Breast epithelium (tissue), 3 donors: ENCODE measurements around the gene FAM98C.

Source experiments
- CTCF ChIP-seq, 3 donors: fragments of 450-650 bp; IDR thresholded peaks; one replicate each; pipeline ENCODE4 v1.5.1; 2016 to 2017; ENCODE audit warnings: antibody characterized with exemption in 3 of 3, mild to moderate bottlenecking in 3 of 3, moderate library complexity in 3 of 3
- POLR2A ChIP-seq: fragments of 450-650 bp; IDR thresholded peaks from one replicate; pipeline ENCODE4 v1.6.1; 2016; ENCODE audit warnings: antibody characterized with exemption, mild to moderate bottlenecking, moderate library complexity
- POLR2AphosphoS5 ChIP-seq, 3 donors: sonication (generic); formaldehyde crosslinking; IDR thresholded peaks; one replicate each; pipeline ENCODE4 v1.6.1; 2017; ENCODE audit warnings: antibody characterized with exemption in 3 of 3

- TF ChIP-seq CTCF (IDR thresholded peaks at IDR 0.05) (no peak), POLR2AphosphoS5 (IDR thresholded peaks at IDR 0.05) (no peak), POLR2A (no peak)
Observed at GRCh38 chr19:38445362-38445761, 42.5 kb downstream of the FAM98C start.
